Measurements from ENCODE around the gene KIF1B. TPM values are rescaled to one million over a fixed set of nuclear protein-coding genes. Genes with fewer than 3 reads are reported as not detected.
"Not testable (repeated sequence)": the region's sequence is repeated elsewhere in the genome, so short reads cannot be mapped to it uniquely, and the experiment has no call there.

The KIF1B gene

DNA sequence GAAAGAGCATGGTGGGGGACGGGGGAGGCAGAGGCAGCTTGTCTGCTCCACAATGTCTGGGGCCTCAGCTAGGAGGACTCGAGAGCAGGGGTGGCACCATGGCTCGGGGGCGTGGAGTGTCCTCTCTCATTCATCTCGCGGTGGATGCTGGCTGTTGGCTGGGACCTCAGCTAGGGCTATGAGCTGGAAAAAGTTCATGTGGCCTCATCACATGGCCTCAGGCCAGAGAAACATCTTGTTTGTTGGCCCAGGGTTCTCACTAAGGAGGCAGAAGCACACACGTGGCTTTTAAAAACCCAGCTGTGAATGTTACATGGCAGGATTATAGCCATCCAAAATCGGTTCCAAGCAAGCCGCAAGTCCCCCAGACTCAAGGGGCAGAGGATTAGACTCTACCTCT lies 213.7 kb downstream of the KIF1B start:
- Histone ChIP-seq H3K4me3 (ENCODE audit: low read length) (no peak overlapping the region), H3K36me3 (ENCODE audit: insufficient read depth, low read length) (peaks cover 27% of the 10 kb centered on the region), H3K9ac (ENCODE audit: low read depth, low read length) (no peak overlapping the region), H3K9me3 (replicated peaks; ENCODE audit: low read length) (no peaks in the 10 kb centered on the region), H3K4me2 (ENCODE audit: low read length) (no peak overlapping the region), H3K4me1 (ENCODE audit: control insufficient read depth, insufficient read depth, low read length) (peaks cover 4% of the 10 kb centered on the region), H3K27me3 (ENCODE audit: control insufficient read depth, insufficient read depth, low read length) (no peaks in the 10 kb centered on the region)

DNA sequence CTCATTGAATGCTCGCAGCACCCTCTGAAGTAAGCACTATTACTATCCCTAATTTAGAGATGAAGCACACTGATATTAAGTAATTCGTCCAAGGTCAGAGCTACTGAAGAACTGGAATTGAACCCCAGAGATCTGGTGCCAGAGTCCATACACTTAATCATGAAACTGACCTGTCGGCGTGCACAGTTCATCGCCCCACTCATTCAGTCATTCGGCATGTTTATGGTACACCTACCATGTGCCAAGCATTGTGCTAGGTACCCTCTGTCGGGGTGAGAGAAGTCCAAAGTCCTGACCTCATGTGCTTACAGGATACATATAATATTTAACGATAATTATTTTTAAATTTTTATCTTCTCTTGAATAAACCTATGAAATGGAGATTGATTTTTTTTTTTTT lies 214.3 kb downstream of the KIF1B start:
- H3K36me3 ChIP-seq (ENCODE audit: insufficient read depth, low read length): peaks cover 21% of the 10 kb centered on the region
- H3K4me2 ChIP-seq (ENCODE audit: low read length): no peak overlapping the region
- no peaks in the 10 kb centered on the region for H3K27me3 ChIP-seq (ENCODE audit: control insufficient read depth, insufficient read depth, low read length)
- no peak overlapping the region for H3K4me3 ChIP-seq (ENCODE audit: low read length)
- H3K9ac ChIP-seq (ENCODE audit: low read depth, low read length): no peak overlapping the region
- H3K4me1 ChIP-seq (ENCODE audit: control insufficient read depth, insufficient read depth, low read length): peaks cover 5% of the 10 kb centered on the region
- no peaks in the 10 kb centered on the region for H3K9me3 ChIP-seq (replicated peaks; ENCODE audit: low read length)

DNA sequence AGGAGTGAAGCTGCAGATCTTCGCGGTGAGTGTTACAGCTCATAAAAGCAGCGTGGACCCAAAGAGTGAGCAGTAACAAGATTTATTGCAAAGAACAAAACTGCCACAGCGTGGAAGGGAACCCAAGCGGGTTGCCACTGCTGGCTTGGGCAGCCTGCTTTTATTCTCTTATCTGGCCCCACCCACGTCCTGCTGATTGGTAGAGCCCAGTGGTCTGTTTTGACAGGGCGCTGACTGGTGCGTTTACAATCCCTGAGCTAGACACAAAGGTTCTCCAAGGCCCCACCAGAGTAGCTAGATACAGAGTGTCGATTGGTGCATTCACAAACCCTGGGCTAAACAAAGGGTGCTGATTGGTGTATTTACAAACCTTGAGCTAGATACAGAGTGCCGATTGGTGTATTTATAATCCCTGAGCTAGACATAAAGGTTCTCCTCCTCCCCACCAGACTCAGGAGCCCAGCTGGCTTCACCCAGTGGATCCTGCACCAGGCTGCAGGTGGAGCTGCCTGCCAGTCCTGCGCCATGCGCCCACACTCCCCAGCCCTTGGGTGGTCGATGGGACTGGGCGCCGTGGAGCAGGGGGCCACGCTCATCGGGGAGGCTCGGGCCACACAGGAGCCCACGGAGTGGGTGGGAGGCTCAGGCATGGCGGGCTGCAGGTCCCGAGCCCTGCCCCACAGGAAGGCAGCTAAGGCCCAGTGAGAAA lies 215.6 kb downstream of the KIF1B start:
- not testable (repeated sequence) for H3K4me1 ChIP-seq (ENCODE audit: control insufficient read depth, insufficient read depth, low read length); H3K9me3 ChIP-seq (replicated peaks; ENCODE audit: low read length); H3K9ac ChIP-seq (ENCODE audit: low read depth, low read length); H3K27me3 ChIP-seq (ENCODE audit: control insufficient read depth, insufficient read depth, low read length); H3K4me2 ChIP-seq (ENCODE audit: low read length); H3K4me3 ChIP-seq (ENCODE audit: low read length)
- H3K36me3 ChIP-seq (ENCODE audit: insufficient read depth, low read length): peaks cover 10% of the 10 kb centered on the region

DNA sequence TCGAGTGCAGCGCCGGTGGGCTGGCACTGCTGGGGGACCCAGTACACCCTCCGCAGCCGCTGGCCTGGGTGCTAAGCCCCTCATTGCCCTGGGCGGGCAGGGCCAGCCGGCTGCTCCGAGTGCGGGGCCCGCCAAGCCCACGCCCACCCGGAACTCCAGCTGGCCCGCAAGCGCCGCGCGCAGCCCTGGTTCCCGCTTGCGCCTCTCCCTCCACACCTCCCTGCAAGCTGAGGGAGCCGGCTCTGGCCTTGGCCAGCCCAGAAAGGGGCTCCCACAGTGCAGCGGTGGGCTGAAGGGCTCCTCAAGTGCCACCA lies 216.1 kb downstream of the KIF1B start:
- H3K4me3 ChIP-seq (ENCODE audit: low read length); H3K27me3 ChIP-seq (ENCODE audit: control insufficient read depth, insufficient read depth, low read length); H3K9ac ChIP-seq (ENCODE audit: low read depth, low read length); H3K9me3 ChIP-seq (replicated peaks; ENCODE audit: low read length); H3K36me3 ChIP-seq (ENCODE audit: insufficient read depth, low read length); H3K4me2 ChIP-seq (ENCODE audit: low read length): not testable (repeated sequence)
- H3K4me1 ChIP-seq (ENCODE audit: control insufficient read depth, insufficient read depth, low read length): peaks cover 15% of the 10 kb centered on the region

DNA sequence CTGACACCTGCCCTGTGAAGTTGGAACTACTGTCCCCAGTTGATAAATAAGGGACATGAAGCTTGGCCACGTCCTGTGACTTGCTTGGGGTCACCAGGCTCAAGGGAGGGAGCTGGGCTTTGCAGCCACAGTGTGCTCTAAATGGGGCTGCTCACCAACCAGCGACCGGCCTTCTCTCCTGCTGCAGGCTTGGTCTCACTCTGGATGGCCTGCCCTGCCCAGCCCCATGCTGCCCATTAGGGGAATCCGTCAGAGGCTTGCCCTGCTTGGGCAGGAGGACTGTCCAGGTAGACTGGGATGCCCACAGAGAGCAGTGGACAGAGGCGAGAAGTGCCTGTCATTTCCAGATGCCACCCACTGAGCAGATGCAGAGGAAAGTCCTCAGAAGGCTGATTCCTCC lies 218.6 kb downstream of the KIF1B start:
- Histone ChIP-seq H3K4me3 (ENCODE audit: low read length) (no peak overlapping the region), H3K36me3 (ENCODE audit: insufficient read depth, low read length) (no peaks in the 10 kb centered on the region), H3K9ac (ENCODE audit: low read depth, low read length) (no peak overlapping the region), H3K27me3 (ENCODE audit: control insufficient read depth, insufficient read depth, low read length) (no peaks in the 10 kb centered on the region), H3K4me2 (ENCODE audit: low read length) (no peak overlapping the region), H3K4me1 (ENCODE audit: control insufficient read depth, insufficient read depth, low read length) (peaks cover 12% of the 10 kb centered on the region), H3K9me3 (replicated peaks; ENCODE audit: low read length) (no peaks in the 10 kb centered on the region)

DNA sequence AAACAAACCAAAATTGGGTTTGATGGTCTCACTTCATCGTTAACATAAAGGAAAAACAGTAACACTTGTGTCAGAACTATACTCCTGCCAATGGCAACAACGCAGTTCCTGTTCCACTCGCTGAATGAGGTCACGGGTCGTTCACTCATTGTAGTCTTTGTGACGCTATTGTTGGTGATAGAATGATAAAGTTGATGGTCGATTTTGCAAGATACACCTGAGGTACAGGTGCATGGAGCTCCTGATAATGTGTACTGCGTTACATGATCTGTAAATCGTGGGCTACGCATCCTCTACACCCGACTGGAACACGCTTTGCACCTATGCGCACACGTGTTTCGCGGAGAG lies 219.5 kb downstream of the KIF1B start:
- Histone ChIP-seq H3K27me3 (ENCODE audit: control insufficient read depth, insufficient read depth, low read length) (no peaks in the 10 kb centered on the region), H3K36me3 (ENCODE audit: insufficient read depth, low read length) (no peaks in the 10 kb centered on the region), H3K4me3 (ENCODE audit: low read length) (peak overlapping the region; percentile 94), H3K4me2 (ENCODE audit: low read length) (peak overlapping the region; percentile 93), H3K9me3 (replicated peaks; ENCODE audit: low read length) (no peaks in the 10 kb centered on the region), H3K9ac (ENCODE audit: low read depth, low read length) (peak overlapping the region; percentile 93), H3K4me1 (ENCODE audit: control insufficient read depth, insufficient read depth, low read length) (peaks cover 12% of the 10 kb centered on the region)

DNA sequence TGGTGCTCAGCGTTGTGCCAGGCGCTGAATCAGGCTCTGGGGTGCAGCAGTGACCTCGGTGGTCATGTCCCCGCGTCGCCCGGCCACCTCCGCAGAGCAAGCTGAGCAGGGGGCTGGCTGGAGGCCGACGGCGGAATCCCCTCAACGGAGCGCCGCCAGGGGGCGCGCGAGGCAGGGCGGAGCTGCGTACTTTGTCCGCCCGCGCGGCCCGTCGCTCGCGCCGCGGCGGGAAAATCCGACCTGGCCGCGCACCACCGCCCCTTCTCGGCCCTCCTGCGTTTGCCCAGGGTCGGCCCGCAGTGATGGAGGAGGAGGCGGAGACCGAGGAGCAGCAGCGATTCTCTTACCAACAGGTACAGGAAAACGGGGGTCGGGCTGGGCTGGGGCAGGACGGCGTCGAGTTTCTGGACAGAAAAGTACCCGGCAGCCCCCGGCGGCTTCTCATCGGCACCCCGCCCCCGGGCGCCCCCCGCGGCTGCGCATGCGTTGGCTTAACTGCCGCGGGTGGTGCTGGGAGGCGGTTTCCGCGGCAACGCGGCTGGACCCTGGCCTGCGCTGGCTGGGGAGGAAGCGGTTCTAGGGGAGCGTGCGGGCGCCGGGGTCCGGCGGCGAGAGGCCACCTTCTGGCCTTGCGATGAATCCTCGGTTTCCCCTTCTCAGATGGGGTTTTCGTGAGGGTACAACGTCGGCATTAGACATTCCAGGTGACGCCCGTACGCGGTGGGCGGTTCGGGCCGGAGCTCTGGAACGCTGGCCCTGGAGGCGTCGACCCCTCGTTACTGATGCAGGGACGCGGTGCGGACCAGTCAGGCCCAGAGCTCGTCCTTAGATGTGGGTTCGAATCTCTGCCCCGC lies 220.1 kb downstream of the KIF1B start, which contains the start of gene CENPS:
Gene CENPS (plus strand): TSS at position 218 of the 854 bp plus-strand sequence. CDS start 85 bp downstream, at position 303.
- Histone ChIP-seq H3K36me3 (ENCODE audit: insufficient read depth, low read length) (no peaks in the 10 kb centered on the region), H3K4me2 (ENCODE audit: low read length) (peak within 1 kb of the TSS; percentile 93), H3K4me1 (ENCODE audit: control insufficient read depth, insufficient read depth, low read length) (peaks cover 12% of the 10 kb centered on the region), H3K9me3 (replicated peaks; ENCODE audit: low read length) (no peaks in the 10 kb centered on the region), H3K9ac (ENCODE audit: low read depth, low read length) (peak within 1 kb of the TSS; percentile 93), H3K27me3 (ENCODE audit: control insufficient read depth, insufficient read depth, low read length) (no peaks in the 10 kb centered on the region), H3K4me3 (ENCODE audit: low read length) (peak within 1 kb of the TSS; percentile 94)

Small RNAs within 50 kb of the gene (small RNA-seq; reads per million reads assigned to genes)
- not detected for gene MIR1273D
- gene RNU6-37P: not detected
- not detected for gene RNU6-828P

Measured in skeletal muscle satellite cell (primary cell).